Stimulated activated naive CD4-positive, alpha-beta T cell treated with Interleukin-2 at 50 U/mL for 16 hours (primary cell): ENCODE results near the gene KIRREL3.

Experiments used
- DNase-seq: peaks from one replicate; lab custom pipeline; 2025; lab: John Stamatoyannopoulos, UW

Gene KIRREL3

DNA sequence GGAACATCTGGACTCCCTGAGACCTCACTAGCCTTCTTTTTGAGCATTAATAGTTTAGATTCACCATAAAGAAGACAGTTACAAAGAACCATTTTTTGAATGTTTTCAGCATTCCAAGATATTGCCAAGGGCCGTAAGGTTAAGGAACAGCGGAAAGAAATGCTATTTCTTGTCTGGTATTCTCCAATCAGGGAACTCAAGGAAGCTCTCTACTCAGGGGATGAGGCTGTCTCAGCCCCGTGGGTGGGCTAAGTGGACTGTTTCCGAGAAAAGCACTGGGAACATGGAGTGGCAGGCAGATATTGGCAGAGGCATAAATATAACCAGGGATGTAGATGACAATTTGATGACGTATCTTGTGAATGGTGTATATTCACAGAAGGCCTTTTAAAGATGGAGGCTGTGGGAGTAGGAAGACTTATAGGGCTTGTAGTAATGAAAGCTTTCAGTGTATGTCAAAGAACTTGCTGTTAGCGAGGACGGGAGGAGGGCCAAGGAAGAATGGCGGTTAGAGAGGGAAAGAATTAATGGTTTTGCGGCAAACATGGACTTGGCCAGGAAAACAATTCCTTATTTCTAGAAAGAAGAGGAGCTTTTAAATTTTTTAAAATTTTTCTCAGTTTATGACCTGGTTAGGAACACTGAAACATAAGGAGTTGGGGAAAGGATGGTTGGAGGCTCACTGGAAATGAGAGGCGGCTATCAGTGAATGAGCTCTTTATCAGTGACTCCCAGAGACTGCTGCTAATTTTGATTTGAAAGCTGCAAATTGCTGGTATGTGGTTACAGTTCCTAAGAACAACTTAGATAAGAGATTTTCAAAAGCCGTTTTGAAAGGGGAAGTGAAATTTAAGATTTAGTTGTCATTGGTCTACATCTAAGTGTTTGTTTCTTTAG lies 580.5 kb downstream of the KIRREL3 start:
- no peak for DNase-seq

- DNase-seq = no peak
These were observed 581.7 kb downstream of the KIRREL3 start for GRCh38 chr11:126418887-126419286.

DNA sequence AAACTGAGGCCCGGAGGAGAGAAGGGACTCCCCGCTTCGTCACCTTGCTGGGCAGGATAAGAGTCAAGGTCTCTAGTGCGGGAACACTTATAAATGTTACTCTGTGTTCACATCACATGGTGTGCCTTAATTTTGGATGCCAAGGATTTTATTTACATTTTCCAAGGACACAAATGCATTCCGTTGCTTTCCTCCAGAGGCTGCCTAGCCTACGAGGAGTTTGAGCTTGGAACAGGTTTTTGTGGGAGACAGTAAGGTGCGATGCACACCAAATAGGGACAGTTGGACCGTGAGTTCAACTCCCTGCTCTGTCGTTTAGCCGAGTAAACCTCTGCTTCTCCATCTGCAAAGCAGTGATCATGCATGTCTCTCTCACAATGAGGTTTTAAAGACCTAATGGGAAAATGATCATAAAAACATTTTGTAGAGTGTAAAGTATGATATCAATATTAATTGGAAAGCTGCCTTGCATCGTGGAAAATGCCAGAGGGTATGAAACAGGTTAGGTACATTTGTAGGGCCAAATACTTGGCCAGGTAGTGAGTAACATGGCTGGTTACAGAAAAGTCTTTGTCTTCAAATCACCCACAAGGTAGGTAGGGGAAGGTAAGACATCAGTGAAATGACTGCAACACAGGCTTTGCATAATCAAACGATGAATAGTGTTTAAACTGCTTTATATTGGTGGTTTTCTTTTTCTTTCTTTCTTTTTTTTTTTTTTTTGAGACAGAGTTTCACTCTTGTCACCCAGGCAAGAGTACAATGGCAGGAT lies 583.3 kb downstream of the KIRREL3 start:
- no peak for DNase-seq

GRCh38 chr11:126416542-126417090 lies 584.0 kb downstream of the KIRREL3 start:
- peak; percentile 57 for DNase-seq

DNA sequence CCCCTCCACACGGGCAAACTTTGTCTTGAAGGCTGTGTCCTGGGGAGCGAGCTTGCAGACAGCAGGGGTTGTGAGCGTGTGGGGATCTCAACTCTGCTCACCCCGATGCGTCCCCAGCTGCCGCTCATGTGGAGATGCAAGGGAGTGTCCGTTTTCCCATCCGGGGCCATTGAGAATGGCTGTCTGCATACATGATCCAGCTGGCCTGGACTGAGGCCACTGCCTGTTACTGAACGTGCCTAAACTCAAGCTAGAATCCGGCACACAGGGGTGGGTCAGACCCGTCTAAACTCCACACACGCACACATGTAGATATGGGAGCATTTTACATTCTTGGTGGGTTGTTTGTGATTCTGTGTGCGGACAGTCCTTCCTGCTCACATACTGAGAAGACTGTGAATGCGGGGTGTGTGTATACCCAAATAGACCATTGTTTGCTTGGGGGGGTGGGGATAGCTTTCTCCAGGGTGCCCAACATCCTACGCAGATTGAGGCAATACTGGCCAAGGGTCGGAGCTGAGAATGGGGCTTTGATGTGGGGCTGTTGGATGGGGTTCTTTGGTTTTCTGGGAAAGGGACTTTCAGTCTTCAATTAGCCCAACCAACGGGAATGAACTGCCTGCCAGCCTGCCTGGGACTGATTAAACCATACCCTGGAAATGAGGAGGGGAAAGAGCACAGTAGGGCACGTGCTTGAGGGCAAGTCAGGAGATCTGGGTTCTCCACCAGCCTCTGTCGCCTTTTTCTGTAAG lies 584.7 kb downstream of the KIRREL3 start:
- no peak for DNase-seq

DNA sequence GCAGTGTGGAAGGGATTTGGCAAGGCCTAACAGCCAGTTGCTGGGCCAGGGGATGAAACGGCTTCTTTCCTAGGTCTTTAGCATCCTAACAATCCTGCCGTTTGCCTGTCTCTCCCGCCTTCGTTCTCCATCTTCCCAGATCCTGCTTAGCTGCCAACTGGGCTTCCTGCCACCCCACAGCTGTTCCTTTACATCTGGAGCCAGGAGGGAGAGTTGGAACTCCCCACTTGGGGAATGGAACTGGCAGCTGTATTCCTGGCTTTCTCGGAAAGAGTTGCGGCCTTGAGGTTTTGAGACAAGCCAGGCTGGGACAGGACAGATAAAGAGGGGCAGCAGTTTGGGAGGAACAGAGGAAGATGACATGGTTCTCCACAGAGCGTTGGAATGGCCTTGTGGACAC lies 585.4 kb downstream of the KIRREL3 start:
- DNase-seq = no peak

DNA sequence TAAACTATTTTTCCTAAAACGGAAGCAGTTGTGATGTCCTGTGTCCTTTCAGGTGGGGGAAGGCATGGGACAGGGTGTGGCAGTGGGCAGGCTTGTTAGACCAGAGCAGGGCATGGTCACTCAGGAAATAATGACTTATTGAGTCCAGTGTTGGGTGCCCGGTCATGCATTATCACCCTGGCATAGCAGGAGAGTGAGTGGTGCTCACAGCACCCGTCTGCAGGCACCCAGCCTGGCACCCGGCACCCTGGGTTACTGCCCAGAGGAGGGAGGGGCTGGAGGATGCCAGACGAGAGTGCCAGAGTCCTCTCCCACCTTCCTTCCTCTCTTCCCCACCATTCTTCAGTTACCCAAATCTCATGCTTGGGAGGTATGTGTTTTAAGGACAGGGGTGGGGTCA lies 586.0 kb downstream of the KIRREL3 start:
- DNase-seq = no peak

GRCh38 chr11:126413843-126414405 lies 586.6 kb downstream of the KIRREL3 start:
- no peak for DNase-seq

GRCh38 chr11:126413426-126413825 lies 587.1 kb downstream of the KIRREL3 start:
- DNase-seq = no peak

- DNase-seq = no peak
These were observed 588.6 kb downstream of the KIRREL3 start for GRCh38 chr11:126411971-126412381.

- no peak for DNase-seq
These were observed 589.9 kb downstream of the KIRREL3 start for GRCh38 chr11:126410649-126411048.

- no peak for DNase-seq
These were observed 591.0 kb downstream of the KIRREL3 start for GRCh38 chr11:126409620-126409985.

DNA sequence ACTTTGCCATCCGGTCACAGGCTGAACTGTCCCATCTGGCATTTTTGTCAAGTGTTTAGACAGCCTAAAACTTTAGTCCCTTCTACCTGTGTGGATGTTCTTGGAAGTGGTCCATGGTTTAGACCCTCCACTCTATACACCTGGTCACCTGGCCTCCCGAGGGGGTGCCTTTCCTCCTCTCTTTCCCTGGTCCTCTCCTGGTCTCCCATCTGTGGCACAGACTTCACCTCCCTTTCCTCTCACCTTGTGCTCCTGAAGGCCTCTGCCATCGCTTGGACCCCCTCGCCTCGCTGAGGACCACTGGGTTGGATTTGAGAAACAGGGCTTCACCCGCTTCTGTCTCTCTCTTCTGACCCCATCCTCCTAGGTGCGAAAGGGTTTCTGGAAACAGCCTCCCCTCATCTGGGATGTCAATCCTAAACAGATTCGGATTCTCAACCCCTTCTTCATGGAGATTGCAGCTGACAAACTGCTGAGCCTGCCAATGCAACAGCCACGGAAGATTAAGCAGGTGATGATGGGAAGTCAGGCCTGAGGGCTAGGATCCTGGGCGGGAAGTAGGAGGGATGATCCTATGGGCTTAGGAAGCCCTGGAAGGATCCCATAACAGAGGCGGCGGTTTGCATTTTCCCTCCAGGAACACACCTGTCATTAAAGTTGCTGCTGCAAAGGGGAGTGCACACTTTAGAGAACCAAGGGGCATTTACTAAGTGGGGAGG lies 591.5 kb downstream of the KIRREL3 start:
- DNase-seq = no peak

DNA sequence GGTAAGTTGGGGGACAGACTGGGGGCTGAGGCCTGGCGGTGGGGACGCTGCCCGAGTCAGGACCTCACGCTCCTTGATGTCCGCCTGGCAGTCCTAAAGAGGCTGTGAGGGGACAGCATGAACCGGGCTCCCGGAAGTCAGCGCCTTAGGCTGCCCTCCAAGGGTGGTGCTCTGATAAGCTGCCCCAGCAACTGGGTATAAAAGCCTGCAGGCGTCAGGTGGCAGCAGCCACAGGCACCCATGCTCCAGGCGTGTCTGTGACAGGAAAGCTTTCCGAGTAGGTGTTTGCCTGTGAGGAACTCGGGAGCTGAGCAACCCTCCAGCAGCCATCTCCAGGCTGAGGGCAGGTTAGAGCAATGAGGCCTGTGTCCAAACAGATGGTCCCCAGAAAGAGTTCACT lies 592.1 kb downstream of the KIRREL3 start:
- no peak for DNase-seq

- no peak for DNase-seq
These were observed 592.8 kb downstream of the KIRREL3 start for GRCh38 chr11:126407682-126408288.

- DNase-seq = no peak
These were observed 593.5 kb downstream of the KIRREL3 start for GRCh38 chr11:126407101-126407521.

DNA sequence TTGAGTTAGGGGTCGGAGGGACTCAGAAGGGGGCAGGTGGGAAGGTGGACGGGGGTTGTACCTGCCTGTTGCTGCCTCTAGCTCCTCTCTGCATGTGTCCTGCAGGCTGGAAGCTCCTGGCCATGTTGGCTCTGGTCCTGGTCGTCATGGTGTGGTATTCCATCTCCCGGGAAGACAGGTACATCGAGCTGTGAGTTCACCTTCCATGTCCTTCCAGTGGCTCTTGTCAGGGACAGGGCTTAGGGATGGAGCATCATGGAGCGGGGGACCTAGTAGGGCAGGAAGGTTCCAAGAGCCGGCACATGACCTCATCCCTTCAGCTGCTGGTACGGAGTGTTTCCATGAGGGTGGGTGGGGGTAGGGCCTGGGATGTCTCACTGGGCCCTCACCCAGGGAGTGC lies 594.2 kb downstream of the KIRREL3 start:
- no peak for DNase-seq

- DNase-seq = no peak
These were observed 594.7 kb downstream of the KIRREL3 start for GRCh38 chr11:126405906-126406305.

DNA sequence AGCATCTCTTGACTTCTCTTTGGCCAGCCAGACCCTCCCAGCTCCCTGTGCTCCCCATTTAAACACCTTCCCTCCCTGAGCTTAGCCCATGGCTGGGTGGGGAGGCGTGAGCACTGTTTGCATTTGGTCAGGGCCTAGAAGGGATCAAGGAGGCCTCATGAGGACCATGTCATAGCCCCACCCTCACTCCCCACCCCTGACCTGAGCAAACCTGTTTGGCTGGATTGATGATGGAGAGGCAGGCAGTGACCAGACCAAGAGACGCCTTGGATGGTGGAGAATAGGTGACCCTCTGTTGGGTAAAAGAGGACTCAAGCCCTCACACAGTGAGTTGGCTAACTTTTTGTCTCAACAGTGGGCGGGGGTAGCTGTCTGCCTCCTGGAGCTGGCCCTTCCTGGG lies 595.2 kb downstream of the KIRREL3 start:
- DNase-seq = no peak

DNA sequence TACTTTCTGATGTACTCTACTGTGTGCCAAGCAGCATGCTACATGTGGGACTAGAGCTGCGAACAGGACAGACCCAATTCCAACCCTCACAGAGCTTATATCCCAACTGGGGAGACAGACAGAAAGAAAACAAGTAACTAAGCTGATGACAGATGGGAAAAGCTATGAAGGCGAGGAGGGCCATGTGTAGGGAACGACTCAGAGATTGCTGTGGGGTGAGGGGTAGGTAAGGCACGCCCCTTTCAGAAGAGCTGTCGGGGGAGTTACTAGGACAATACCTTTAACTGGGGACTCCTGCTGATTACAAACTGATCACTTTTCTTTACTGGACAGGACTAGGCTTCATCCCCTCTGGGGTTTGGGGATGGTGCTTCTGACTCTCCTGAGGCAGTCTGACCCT lies 596.2 kb downstream of the KIRREL3 start:
- DNase-seq = no peak

- DNase-seq = no peak
These were observed 596.9 kb downstream of the KIRREL3 start for GRCh38 chr11:126403658-126404057.
